ENCODE data around the gene SLC7A6. TPM values are rescaled to one million over a fixed set of nuclear protein-coding genes. Genes with fewer than 3 reads are reported as not detected.

The SLC7A6 gene
- total and polyA plus RNA-seq, 2 of the 13 experiments (the other 11 are each of a cell fraction or from before 2014, with no cell fraction given) = 35.8 to 70.8 TPM

DNA sequence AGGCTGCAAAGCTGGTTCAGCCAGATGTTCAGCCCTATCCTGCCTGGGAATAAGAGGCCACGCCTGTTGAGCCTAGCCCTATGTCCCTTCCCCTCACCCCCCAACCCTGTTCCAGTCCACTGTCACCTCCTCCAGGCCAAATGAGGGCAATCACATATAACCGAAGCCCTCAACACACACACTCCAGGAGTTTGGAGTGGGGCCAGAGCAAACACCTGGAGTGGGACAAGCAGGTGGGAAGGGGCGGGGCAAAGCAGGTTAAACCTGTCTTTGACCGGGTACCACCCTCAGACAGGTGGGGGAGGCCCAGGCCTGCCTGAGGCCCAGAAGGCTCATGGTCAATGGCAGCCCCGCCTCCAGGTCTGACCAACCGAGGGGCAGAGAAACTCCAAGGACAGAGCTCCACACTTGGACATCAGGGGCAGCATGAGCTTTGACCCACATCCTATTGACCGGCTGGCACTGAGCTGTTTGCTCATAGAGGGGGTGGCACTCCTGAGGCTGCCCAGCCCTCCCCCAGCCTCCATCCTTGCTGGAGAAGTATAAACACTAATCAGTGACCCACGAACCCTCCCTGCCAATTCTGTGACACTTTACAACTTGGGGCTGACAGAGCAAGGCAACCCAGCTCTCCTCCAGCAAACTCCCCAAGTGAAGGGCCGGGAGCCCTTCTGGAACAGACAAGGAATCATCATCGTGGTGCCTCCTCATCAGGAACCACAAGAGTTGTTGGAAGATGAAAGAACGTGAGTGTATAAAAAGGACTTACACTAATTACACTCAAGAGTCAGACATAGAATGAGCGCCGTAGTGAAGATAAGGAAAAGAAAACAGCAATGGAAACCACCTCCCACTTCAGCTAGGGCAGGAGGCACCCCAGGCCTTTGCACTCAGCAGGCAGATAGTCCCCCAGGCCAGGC is 29.9 kb upstream of the SLC7A6 start (continued):
- TF ChIP-seq, protein P1, sequence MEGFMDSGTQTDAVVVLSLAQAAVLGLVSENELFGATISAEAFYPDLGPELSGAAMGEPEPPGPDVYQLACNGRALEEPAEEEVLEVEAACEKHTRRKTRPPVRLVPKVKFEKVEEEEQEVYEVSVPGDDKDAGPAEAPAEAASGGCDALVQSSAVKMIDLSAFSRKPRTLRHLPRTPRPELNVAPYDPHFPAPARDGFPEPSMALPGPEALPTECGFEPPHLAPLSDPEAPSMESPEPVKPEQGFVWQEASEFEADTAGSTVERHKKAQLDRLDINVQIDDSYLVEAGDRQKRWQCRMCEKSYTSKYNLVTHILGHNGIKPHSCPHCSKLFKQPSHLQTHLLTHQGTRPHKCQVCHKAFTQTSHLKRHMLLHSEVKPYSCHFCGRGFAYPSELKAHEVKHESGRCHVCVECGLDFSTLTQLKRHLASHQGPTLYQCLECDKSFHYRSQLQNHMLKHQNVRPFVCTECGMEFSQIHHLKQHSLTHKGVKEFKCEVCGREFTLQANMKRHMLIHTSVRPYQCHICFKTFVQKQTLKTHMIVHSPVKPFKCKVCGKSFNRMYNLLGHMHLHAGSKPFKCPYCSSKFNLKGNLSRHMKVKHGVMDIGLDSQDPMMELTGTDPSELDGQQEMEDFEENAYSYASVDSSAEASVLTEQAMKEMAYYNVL (CRISPR knock-in tag; IDR thresholded peaks at IDR 0.05; ENCODE audit: borderline replicate concordance) = no peak
- peak; percentile 98; the same call in 1 of the 2 replicates for TF ChIP-seq ZNF567 (CRISPR knock-in tag; IDR thresholded peaks at IDR 0.05; ENCODE audit: borderline replicate concordance)
- TF ChIP-seq ESRRA (CRISPR knock-in tag; IDR thresholded peaks at IDR 0.05; ENCODE audit: low read depth) = no peak
- TF ChIP-seq THAP7 (CRISPR knock-in tag; IDR thresholded peaks at IDR 0.05) = 0 out of 2 replicates have a peak, but pooled peaks have one; percentile 58
- no peak for TF ChIP-seq ZNF383 (CRISPR knock-in tag; IDR thresholded peaks at IDR 0.05; ENCODE audit: borderline replicate concordance)
- TF ChIP-seq AKAP8 (CRISPR knock-in tag; IDR thresholded peaks at IDR 0.05) = peak; percentile 80
- peak; percentile 59; the same call in 1 of the 2 replicates for TF ChIP-seq CHD4 (IDR thresholded peaks at IDR 0.05; ENCODE audit: borderline replicate concordance, low read length)
- TF ChIP-seq ZNF24 (IDR thresholded peaks at IDR 0.05) = no peak
- no peak for TF ChIP-seq KMT2B (CRISPR knock-in tag; IDR thresholded peaks at IDR 0.05)
- TF ChIP-seq GTF3A (CRISPR knock-in tag; conservative IDR thresholded peaks at IDR 0.05) = no peak
- TF ChIP-seq NCOR1 (IDR thresholded peaks at IDR 0.05; ENCODE audit: borderline replicate concordance, low read length) = peak; percentile 87
- no peak for TF ChIP-seq ZSCAN20 (CRISPR knock-in tag; IDR thresholded peaks at IDR 0.05; ENCODE audit: borderline replicate concordance)
- 0 out of 2 replicates have a peak, but pooled peaks have one; percentile 74 for TF ChIP-seq ZNF256 (CRISPR knock-in tag; conservative IDR thresholded peaks at IDR 0.05)
- no peak for TF ChIP-seq FIP1L1 (IDR thresholded peaks at IDR 0.05; ENCODE audit: borderline replicate concordance, insufficient read depth, low read depth, low read length)
- TF ChIP-seq MTERF4 (CRISPR knock-in tag; IDR thresholded peaks at IDR 0.05) = peak; percentile 82; the same call in 1 of the 2 replicates
- peak; percentile 75 for TF ChIP-seq CBX5 (CRISPR knock-in tag; IDR thresholded peaks at IDR 0.05; ENCODE audit: borderline replicate concordance)
- TF ChIP-seq, protein P2, sequence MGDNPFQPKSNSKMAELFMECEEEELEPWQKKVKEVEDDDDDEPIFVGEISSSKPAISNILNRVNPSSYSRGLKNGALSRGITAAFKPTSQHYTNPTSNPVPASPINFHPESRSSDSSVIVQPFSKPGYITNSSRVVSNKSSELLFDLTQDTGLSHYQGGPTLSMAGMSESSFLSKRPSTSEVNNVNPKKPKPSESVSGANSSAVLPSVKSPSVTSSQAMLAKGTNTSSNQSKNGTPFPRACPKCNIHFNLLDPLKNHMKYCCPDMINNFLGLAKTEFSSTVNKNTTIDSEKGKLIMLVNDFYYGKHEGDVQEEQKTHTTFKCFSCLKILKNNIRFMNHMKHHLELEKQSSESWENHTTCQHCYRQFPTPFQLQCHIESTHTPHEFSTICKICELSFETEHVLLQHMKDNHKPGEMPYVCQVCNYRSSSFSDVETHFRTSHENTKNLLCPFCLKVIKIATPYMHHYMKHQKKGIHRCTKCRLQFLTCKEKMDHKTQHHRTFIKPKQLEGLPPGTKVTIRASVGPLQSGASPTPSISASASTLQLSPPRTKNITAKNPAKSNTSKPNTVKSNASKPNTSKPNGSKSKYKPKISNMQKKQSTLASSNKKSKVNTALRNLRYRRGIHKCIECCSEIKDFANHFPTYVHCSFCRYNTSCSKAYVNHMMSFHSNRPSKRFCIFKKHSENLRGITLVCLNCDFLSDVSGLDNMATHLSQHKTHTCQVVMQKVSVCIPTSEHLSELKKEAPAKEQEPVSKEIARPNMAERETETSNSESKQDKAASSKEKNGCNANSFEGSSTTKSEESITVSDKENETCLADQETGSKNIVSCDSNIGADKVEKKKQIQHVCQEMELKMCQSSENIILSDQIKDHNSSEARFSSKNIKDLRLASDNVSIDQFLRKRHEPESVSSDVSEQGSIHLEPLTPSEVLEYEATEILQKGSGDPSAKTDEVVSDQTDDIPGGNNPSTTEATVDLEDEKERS (CRISPR knock-in tag; IDR thresholded peaks at IDR 0.05) = peak; percentile 51; the same call in 1 of the 2 replicates
- TF ChIP-seq GFI1 (CRISPR knock-in tag; IDR thresholded peaks at IDR 0.05; ENCODE audit: borderline replicate concordance) = 0 out of 2 replicates have a peak, but pooled peaks have one; percentile 67
- peak; percentile 65; the same call in 1 of the 2 replicates for TF ChIP-seq TBX3 (IDR thresholded peaks at IDR 0.05; ENCODE audit: borderline replicate concordance)
- TF ChIP-seq ZNF883 (CRISPR knock-in tag; IDR thresholded peaks at IDR 0.05; ENCODE audit: not compliant biosample characterization) = no peak
- no peak for TF ChIP-seq ELF1 (CRISPR knock-in tag; IDR thresholded peaks at IDR 0.05)
- no peak for TF ChIP-seq ZNF562 (CRISPR knock-in tag; IDR thresholded peaks at IDR 0.05; ENCODE audit: borderline replicate concordance)
